K562 (cell line): ENCODE data around the gene IQCE. TPM values are rescaled to one million over a fixed set of nuclear protein-coding genes. Genes with fewer than 3 reads are reported as not detected.

Experiments
- BCOR ChIP-seq: fragments of 450-650 bp; IDR thresholded peaks from 2 replicates; pipeline ENCODE4 v1.6.1; 2016
- PURB ChIP-seq: sonication (generic); formaldehyde crosslinking; IDR thresholded peaks from 2 replicates; pipeline ENCODE4 v1.9.0; 2021; ENCODE audit warnings: low read depth, mild to moderate bottlenecking, missing genetic modification reagents
- TOE1 ChIP-seq, 2 experiments: fragments of 450-650 bp in 1 of 2; sonication (generic) in 1 of 2; formaldehyde crosslinking in 1 of 2; IDR thresholded peaks; 2 replicates each; pipeline versions ENCODE4 v1.7.1 to v1.8.0; 2016 to 2022; ENCODE audit warnings: borderline replicate concordance in 2 of 2, mild to moderate bottlenecking in 2 of 2, antibody characterized with exemption in 1 of 2, inconsistent platforms in 1 of 2, low read depth in 1 of 2, missing genetic modification reagents in 1 of 2, moderate library complexity in 1 of 2
- ZC3H8 ChIP-seq: fragments of 450-650 bp; IDR thresholded peaks from 2 replicates; pipeline ENCODE4 v1.6.1; 2017
- ZNF436 ChIP-seq: fragments of 250-450, 450-650 bp; sonication (Bioruptor Pico); formaldehyde crosslinking; IDR thresholded peaks from 2 replicates; pipeline ENCODE4 v1.7.0; 2020; ENCODE audit warnings: mild to moderate bottlenecking
- polyA plus RNA-seq, 8 experiments: library from polyadenylated mRNA; depleted of rRNA in 4 of 8; stranded (reverse) in 5 of 8; unstranded in 3 of 8; fragments of >200 nt; fragmentation: Nextera tagmentation in 2 of 8; fragmentation: Illumina TruSeq in 1 of 8; extraction: Ambion mirVana in 2 of 8; extraction: Trizol in 1 of 8; gene quantifications; 2 replicates each; pipeline versions ENCODE4 v1.2.1 to v1.2.3, GENCODE V29; 2011 to 2014; ENCODE audit warnings: inconsistent platforms in 1 of 8, missing spikeins in 1 of 8
- total RNA-seq, 7 experiments: library from RNA; depleted of rRNA in 6 of 7; stranded (reverse); fragments of >200 nt in 6 of 7; fragmentation: Illumina TruSeq in 2 of 7; extraction: Trizol in 2 of 7; gene quantifications; 2 replicates each; pipeline versions ENCODE4 v1.2.1 to v1.2.3, GENCODE V29; 2011 to 2021; ENCODE audit warnings: low replicate concordance in 1 of 7
- TF ChIP-seq, protein P1 (sequence below): fragments of 450-650 bp; IDR thresholded peaks from 2 replicates; pipeline ENCODE4 v1.6.1; 2016; ENCODE audit warnings: borderline replicate concordance
- TF ChIP-seq, protein P2 (sequence below): fragments of 450-650 bp; formaldehyde crosslinking; IDR thresholded peaks from 2 replicates; pipeline ENCODE4 v1.4.0; 2022; ENCODE audit warnings: missing genetic modification characterization
- TF ChIP-seq, protein P3 (sequence below): sonication (generic); formaldehyde crosslinking; IDR thresholded peaks from 2 replicates; pipeline ENCODE4 v1.9.0; 2022; ENCODE audit warnings: mild to moderate bottlenecking, missing genetic modification reagents
- TF ChIP-seq, protein P4 (sequence below): fragments of 200-800 bp; sonication (Bioruptor generic); IDR thresholded peaks from 2 replicates; pipeline ENCODE4 v1.6.1; 2016; ENCODE audit warnings: missing genetic modification characterization, missing compliant biosample characterization
- TF ChIP-seq, protein P5 (sequence below): fragments of 450-650 bp; IDR thresholded peaks from 2 replicates; pipeline ENCODE4 v1.7.1; 2018; ENCODE audit warnings: mild to moderate bottlenecking, low read depth; ENCODE audit not compliant: partially characterized antibody

IQCE gene
- total and polyA plus RNA-seq, 9 of the 15 experiments (the other 6 are each of a cell fraction or from before 2014, with no cell fraction given) = 0.18 to 8.5 (median 4.2) TPM

DNA sequence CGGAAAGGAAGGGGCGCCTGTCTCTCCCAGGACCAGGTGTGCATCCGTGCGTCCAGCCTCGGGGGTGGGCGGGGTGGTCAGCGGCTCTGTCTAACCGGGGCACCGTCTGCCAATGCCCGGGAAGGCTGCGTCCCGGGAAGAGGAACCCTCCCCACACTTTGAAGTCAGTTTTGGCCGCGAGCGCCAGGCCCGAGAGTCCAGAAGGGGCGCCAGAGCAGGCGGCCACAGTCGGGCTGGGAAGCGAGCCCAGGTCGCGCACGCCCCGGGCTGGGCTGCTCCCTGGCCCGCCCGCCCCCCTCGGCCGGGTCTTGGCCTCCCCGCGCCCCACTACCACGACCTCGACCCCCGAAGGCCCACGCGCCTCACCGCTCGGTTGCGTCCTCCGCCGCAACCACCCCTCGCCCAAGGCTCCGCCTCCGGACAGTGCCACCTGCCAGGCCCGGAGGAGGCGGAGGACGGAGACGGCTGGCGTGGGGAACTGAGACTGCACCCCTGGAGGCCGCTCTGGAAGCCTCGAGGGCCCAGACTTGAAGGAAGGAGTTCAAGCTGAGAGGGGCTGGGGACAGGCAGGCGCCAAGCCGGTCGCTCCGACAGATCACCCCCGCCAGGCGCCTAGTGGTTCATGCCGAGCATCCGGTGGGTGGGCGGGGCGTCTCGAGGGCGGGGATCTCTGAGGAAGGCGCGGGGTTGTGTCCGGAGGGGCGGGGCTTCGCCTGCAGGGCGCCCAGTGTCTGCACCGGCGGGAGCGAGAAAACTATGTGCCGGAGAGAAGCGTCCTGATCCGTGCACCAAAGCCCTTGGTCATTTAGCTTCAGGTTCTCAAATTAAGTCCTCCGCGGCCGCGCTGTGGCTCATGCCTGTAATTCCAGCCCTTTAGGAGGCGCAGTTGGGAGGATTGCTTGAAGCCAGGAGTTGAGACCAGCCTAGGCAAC lies 3.4 kb upstream of the IQCE start, which contains the start of gene BRAT1 (continued):
- TF ChIP-seq, protein P1, sequence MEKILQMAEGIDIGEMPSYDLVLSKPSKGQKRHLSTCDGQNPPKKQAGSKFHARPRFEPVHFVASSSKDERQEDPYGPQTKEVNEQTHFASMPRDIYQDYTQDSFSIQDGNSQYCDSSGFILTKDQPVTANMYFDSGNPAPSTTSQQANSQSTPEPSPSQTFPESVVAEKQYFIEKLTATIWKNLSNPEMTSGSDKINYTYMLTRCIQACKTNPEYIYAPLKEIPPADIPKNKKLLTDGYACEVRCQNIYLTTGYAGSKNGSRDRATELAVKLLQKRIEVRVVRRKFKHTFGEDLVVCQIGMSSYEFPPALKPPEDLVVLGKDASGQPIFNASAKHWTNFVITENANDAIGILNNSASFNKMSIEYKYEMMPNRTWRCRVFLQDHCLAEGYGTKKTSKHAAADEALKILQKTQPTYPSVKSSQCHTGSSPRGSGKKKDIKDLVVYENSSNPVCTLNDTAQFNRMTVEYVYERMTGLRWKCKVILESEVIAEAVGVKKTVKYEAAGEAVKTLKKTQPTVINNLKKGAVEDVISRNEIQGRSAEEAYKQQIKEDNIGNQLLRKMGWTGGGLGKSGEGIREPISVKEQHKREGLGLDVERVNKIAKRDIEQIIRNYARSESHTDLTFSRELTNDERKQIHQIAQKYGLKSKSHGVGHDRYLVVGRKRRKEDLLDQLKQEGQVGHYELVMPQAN = no peak
- TF ChIP-seq, protein P2, sequence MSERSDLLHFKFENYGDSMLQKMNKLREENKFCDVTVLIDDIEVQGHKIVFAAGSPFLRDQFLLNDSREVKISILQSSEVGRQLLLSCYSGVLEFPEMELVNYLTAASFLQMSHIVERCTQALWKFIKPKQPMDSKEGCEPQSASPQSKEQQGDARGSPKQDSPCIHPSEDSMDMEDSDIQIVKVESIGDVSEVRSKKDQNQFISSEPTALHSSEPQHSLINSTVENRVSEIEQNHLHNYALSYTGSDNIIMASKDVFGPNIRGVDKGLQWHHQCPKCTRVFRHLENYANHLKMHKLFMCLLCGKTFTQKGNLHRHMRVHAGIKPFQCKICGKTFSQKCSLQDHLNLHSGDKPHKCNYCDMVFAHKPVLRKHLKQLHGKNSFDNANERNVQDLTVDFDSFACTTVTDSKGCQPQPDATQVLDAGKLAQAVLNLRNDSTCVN (CRISPR knock-in tag) = 0 out of 2 replicates have a peak, but pooled peaks have one; percentile 59
- TF ChIP-seq BCOR = no peak
- TF ChIP-seq ZNF436 = no peak
- no peak for TF ChIP-seq ZC3H8
- peak; percentile 81 for TF ChIP-seq TOE1 (IDR thresholded peaks at IDR 0.05; ENCODE audit: borderline replicate concordance)
- no peak for TF ChIP-seq TOE1 (CRISPR knock-in tag; IDR thresholded peaks at IDR 0.05; ENCODE audit: borderline replicate concordance, low read depth)
- TF ChIP-seq, protein P3, sequence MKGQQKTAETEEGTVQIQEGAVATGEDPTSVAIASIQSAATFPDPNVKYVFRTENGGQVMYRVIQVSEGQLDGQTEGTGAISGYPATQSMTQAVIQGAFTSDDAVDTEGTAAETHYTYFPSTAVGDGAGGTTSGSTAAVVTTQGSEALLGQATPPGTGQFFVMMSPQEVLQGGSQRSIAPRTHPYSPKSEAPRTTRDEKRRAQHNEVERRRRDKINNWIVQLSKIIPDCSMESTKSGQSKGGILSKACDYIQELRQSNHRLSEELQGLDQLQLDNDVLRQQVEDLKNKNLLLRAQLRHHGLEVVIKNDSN (CRISPR knock-in tag) = no peak
- no peak for TF ChIP-seq PURB (CRISPR knock-in tag)
- TF ChIP-seq, protein P4, sequence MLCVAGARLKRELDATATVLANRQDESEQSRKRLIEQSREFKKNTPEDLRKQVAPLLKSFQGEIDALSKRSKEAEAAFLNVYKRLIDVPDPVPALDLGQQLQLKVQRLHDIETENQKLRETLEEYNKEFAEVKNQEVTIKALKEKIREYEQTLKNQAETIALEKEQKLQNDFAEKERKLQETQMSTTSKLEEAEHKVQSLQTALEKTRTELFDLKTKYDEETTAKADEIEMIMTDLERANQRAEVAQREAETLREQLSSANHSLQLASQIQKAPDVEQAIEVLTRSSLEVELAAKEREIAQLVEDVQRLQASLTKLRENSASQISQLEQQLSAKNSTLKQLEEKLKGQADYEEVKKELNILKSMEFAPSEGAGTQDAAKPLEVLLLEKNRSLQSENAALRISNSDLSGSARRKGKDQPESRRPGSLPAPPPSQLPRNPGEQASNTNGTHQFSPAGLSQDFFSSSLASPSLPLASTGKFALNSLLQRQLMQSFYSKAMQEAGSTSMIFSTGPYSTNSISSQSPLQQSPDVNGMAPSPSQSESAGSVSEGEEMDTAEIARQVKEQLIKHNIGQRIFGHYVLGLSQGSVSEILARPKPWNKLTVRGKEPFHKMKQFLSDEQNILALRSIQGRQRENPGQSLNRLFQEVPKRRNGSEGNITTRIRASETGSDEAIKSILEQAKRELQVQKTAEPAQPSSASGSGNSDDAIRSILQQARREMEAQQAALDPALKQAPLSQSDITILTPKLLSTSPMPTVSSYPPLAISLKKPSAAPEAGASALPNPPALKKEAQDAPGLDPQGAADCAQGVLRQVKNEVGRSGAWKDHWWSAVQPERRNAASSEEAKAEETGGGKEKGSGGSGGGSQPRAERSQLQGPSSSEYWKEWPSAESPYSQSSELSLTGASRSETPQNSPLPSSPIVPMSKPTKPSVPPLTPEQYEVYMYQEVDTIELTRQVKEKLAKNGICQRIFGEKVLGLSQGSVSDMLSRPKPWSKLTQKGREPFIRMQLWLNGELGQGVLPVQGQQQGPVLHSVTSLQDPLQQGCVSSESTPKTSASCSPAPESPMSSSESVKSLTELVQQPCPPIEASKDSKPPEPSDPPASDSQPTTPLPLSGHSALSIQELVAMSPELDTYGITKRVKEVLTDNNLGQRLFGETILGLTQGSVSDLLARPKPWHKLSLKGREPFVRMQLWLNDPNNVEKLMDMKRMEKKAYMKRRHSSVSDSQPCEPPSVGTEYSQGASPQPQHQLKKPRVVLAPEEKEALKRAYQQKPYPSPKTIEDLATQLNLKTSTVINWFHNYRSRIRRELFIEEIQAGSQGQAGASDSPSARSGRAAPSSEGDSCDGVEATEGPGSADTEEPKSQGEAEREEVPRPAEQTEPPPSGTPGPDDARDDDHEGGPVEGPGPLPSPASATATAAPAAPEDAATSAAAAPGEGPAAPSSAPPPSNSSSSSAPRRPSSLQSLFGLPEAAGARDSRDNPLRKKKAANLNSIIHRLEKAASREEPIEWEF (CRISPR knock-in tag) = no peak
- TF ChIP-seq, protein P5, sequence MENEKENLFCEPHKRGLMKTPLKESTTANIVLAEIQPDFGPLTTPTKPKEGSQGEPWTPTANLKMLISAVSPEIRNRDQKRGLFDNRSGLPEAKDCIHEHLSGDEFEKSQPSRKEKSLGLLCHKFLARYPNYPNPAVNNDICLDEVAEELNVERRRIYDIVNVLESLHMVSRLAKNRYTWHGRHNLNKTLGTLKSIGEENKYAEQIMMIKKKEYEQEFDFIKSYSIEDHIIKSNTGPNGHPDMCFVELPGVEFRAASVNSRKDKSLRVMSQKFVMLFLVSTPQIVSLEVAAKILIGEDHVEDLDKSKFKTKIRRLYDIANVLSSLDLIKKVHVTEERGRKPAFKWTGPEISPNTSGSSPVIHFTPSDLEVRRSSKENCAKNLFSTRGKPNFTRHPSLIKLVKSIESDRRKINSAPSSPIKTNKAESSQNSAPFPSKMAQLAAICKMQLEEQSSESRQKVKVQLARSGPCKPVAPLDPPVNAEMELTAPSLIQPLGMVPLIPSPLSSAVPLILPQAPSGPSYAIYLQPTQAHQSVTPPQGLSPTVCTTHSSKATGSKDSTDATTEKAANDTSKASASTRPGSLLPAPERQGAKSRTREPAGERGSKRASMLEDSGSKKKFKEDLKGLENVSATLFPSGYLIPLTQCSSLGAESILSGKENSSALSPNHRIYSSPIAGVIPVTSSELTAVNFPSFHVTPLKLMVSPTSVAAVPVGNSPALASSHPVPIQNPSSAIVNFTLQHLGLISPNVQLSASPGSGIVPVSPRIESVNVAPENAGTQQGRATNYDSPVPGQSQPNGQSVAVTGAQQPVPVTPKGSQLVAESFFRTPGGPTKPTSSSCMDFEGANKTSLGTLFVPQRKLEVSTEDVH = no peak
